NB4 (cell line): Measurements from ENCODE around the gene ADIPOQ.
"Not testable (repeated sequence)": the region's sequence is repeated elsewhere in the genome, so short reads cannot be mapped to it uniquely, and the experiment has no call there.

Experiments
- DNase-seq: peaks from one replicate; pipeline ENCODE4 v3.0.0; 2010; ENCODE audit warnings: low read depth
- H3K4me3 ChIP-seq: one replicate; pipeline ENCODE4 v1.5.1; 2011; ENCODE audit warnings: mild to moderate bottlenecking, low read depth, low read length, moderate library complexity
- CTCF ChIP-seq: IDR thresholded peaks from one replicate; pipeline ENCODE4 v1.5.1; 2012; ENCODE audit warnings: low read depth, low read length
- MAX ChIP-seq: IDR thresholded peaks from 2 replicates; pipeline ENCODE4 v1.6.1; 2011; ENCODE audit warnings: low read depth, low read length
- MYC ChIP-seq: IDR thresholded peaks from 2 replicates; pipeline ENCODE4 v1.6.1; 2011; ENCODE audit warnings: low read depth, low read length
- POLR2A ChIP-seq: IDR thresholded peaks from 2 replicates; pipeline ENCODE4 v1.6.1; 2011; ENCODE audit warnings: mild to moderate bottlenecking; ENCODE audit not compliant: insufficient read length; ENCODE audit errors: extremely low read depth

The ADIPOQ gene

GRCh38 chr3:186854954-186855353 is 12.4 kb downstream of the ADIPOQ start:
- no peak for TF ChIP-seq MAX
- no peak for TF ChIP-seq MYC
- DNase-seq, result no peak
- H3K4me3 ChIP-seq, result no peak overlapping the region

- no peak for DNase-seq
- H3K4me3 ChIP-seq, result no peak overlapping the region
- no peak for TF ChIP-seq POLR2A
- no peak for TF ChIP-seq MYC
- TF ChIP-seq CTCF, result no peak
Observed at GRCh38 chr3:186857743-186858142, 15.2 kb downstream of the ADIPOQ start.

- DNase-seq, result not testable (repeated sequence)
Observed at GRCh38 chr3:186865215-186865853, 22.8 kb downstream of the ADIPOQ start.

GRCh38 chr3:186866095-186866494 is 23.6 kb downstream of the ADIPOQ start:
- not testable (repeated sequence) for H3K4me3 ChIP-seq, DNase-seq

More at GRCh38 chr3:186865215-186865853, 22.8 kb downstream of the ADIPOQ start:
- not testable (repeated sequence) for H3K4me3 ChIP-seq

- DNase-seq, result no peak
- no peak overlapping the region for H3K4me3 ChIP-seq
- TF ChIP-seq MAX (no peak), MYC (no peak), CTCF (no peak), POLR2A (no peak)
Observed at GRCh38 chr3:186869253-186870100, 27.0 kb downstream of the ADIPOQ start.

GRCh38 chr3:186870421-186871201 is 28.1 kb downstream of the ADIPOQ start:
- no peak for DNase-seq
- H3K4me3 ChIP-seq, result no peak overlapping the region
- no peak for TF ChIP-seq CTCF

- peak; percentile 32 for DNase-seq
- no peak for TF ChIP-seq MAX
- TF ChIP-seq CTCF, result no peak
- TF ChIP-seq MYC, result no peak
- no peak for TF ChIP-seq POLR2A
- no peak overlapping the region for H3K4me3 ChIP-seq
Observed at GRCh38 chr3:186871403-186871924, 29.0 kb downstream of the ADIPOQ start.

GRCh38 chr3:186873796-186874195 is 31.3 kb downstream of the ADIPOQ start:
- not testable (repeated sequence) for H3K4me3 ChIP-seq, DNase-seq

GRCh38 chr3:186874216-186874615 is 31.7 kb downstream of the ADIPOQ start:
- not testable (repeated sequence) for DNase-seq, H3K4me3 ChIP-seq

- DNase-seq, H3K4me3 ChIP-seq: not testable (repeated sequence)
Observed at GRCh38 chr3:186874841-186875240, 32.3 kb downstream of the ADIPOQ start.
